ENCODE measurements around the gene PPM1B. TPM values are rescaled to one million over a fixed set of nuclear protein-coding genes. Genes with fewer than 3 reads are reported as not detected.

The PPM1B gene
- total RNA-seq, 1 donor from 2014 or later = 51.7 TPM

- H3K4me1 ChIP-seq = no peaks in the 10 kb centered on the region
- no peaks in the 10 kb centered on the region for H3K36me3 ChIP-seq
- intact Hi-C loops (cut with DNase I) = no loop called here
- ATAC-seq (no peak), DNase-seq (no peak)
- H3K9me3 ChIP-seq = no peaks in the 10 kb centered on the region
- TF ChIP-seq CTCF (IDR thresholded peaks at IDR 0.05) = no peak
- H3K4me3 ChIP-seq = no peak overlapping the region
- H3K27me3 ChIP-seq (ENCODE audit: low read depth) = no peaks in the 10 kb centered on the region
- H3K27ac ChIP-seq = no peak overlapping the region
Measured at GRCh38 chr2:44155666-44156446, 12.8 kb upstream of the PPM1B start.

DNA sequence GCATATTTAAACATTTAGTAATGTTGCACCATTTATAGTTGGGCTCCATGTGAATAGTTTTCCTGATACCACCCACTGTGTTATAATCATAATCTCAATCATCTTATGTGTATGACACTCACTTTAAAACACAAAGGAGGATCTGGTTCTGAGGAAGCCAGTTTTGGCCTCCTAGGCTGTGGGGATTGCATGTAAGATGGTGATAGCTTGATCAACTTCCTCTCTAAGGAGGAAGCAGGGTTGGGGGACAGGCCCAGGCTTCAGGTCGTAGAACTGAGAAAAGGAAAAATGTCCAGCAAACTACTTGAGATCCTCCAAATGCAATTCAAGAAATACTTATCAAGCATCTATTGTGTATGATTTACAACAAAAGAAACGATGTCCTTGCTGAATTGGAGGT, 4.9 kb upstream of the PPM1B start:
- peaks cover 6% of the 10 kb centered on the region for H3K9me3 ChIP-seq
- no peaks in the 10 kb centered on the region for H3K27me3 ChIP-seq (ENCODE audit: low read depth)
- H3K27ac ChIP-seq = no peak overlapping the region
- intact Hi-C loops (cut with DNase I) = no loop called here
- DNase-seq = no peak
- H3K4me1 ChIP-seq = no peaks in the 10 kb centered on the region
- ATAC-seq = no peak
- TF ChIP-seq CTCF (IDR thresholded peaks at IDR 0.05) = no peak
- H3K36me3 ChIP-seq = no peaks in the 10 kb centered on the region
- H3K4me3 ChIP-seq = no peak overlapping the region

DNA sequence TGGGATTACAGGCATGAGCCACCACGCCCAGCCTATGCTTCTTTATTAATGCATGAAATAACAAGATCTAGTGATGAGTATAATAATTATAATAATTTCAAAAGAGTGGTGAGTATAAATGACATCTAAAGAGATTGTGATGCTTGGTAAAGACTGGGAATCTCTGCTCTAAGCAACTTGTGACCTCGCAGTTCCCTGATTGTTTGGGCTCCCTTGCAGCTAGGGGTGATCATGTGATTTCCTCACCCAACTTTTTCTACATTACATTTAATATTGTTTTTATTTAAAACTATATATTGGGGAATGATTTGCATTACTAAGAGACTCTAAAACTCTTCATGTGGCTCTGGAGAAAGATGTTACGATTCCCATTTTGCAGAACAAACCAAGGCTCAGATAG, 4.1 kb upstream of the PPM1B start:
- intact Hi-C loops (cut with DNase I) = no loop called here
- Histone ChIP-seq H3K27me3 (ENCODE audit: low read depth) (no peaks in the 10 kb centered on the region), H3K4me1 (no peaks in the 10 kb centered on the region), H3K9me3 (peaks cover 6% of the 10 kb centered on the region), H3K27ac (no peak overlapping the region), H3K36me3 (no peaks in the 10 kb centered on the region), H3K4me3 (no peak overlapping the region)
- TF ChIP-seq CTCF (IDR thresholded peaks at IDR 0.05) = no peak
- ATAC-seq (no peak), DNase-seq (no peak)

DNA sequence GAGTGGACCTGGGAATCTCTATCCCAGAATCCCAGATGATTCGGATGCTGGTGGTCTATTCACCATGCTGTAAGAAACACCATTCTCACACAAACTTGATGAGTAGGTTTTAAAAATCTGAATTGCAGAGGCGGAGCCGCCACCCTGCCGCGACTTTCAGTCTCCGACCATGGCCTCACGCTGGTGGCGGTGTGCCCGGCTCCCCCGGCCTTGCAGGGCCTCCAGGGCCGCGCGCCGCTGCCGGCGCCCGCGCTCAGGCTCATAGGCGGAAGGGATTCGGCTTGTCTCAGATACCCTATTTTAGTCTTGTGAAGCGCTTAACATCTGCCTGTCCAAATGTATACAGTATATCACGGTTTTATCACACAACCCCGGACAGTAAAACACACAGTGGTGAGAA, 2.6 kb upstream of the PPM1B start:
- DNase-seq = no peak
- no peak for TF ChIP-seq CTCF (IDR thresholded peaks at IDR 0.05)
- intact Hi-C loops (cut with DNase I) = no loop called here

GRCh38 chr2:44167311-44167907, 1.3 kb upstream of the PPM1B start:
- TF ChIP-seq CTCF (IDR thresholded peaks at IDR 0.05) = no peak
- Histone ChIP-seq H3K4me3 (peak overlapping the region; percentile 63), H3K9me3 (peaks cover 6% of the 10 kb centered on the region), H3K4me1 (peaks cover 19% of the 10 kb centered on the region), H3K27ac (peak overlapping the region; percentile 94), H3K27me3 (ENCODE audit: low read depth) (no peaks in the 10 kb centered on the region), H3K36me3 (no peaks in the 10 kb centered on the region)
- no peak for DNase-seq
- intact Hi-C loops (cut with DNase I) = no loop called here
- ATAC-seq = no peak

More for the DNA sequence above, 2.6 kb upstream of the PPM1B start:
- peaks cover 10% of the 10 kb centered on the region for H3K4me1 ChIP-seq
- ATAC-seq = no peak
- H3K36me3 ChIP-seq = no peaks in the 10 kb centered on the region
- peaks cover 6% of the 10 kb centered on the region for H3K9me3 ChIP-seq
- H3K27ac ChIP-seq = no peak overlapping the region
- H3K4me3 ChIP-seq = no peak overlapping the region
- H3K27me3 ChIP-seq (ENCODE audit: low read depth) = no peaks in the 10 kb centered on the region
